ENCODE data around the gene ANO1. TPM values are rescaled to one million over a fixed set of nuclear protein-coding genes. Genes with fewer than 3 reads are reported as not detected.

Gene ANO1
- total RNA-seq = 7.7 TPM
- long read RNA-seq, partial matches to known transcripts = 4 of 5 reads
- long read RNA-seq, other reads (novel, unspliced or antisense) = 1 of 5 reads

DNA sequence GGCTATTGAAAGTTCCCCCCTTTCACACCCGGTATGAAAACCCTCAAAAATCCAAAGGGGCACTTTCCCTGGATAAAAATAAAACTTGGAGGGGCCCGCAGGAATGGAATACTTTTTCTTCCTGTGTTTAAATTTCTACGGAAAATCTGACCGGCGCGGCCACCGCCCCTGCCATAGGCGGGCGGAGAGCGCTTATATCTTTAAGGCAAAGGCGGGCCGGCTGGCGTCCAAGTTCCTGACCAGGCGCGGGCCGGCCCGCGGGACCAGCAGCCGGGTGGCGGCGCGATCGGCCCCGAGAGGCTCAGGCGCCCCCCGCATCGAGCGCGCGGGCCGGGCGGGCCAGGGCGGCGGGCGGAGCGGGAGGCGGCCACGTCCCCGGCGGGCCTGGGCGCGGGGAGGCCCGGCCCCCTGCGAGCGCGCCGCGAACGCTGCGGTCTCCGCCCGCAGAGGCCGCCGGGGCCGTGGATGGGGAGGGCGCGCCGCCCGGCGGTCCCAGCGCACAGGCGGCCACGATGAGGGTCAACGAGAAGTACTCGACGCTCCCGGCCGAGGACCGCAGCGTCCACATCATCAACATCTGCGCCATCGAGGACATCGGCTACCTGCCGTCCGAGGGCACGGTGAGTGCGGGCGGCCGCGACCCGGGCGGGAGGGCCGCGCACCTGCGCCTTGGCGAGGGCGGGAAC lies at the start of gene ANO1:
Gene ANO1 (plus strand): TSS at position 223 of the 686 bp plus-strand sequence. CDS start 290 bp downstream, at position 513.
- Histone ChIP-seq H3K36me3 (no peaks in the 10 kb centered on the region), H3K4me3 (peak within 1 kb of the TSS; percentile 61), H3K9me3 (replicated peaks) (no peaks in the 10 kb centered on the region), H3K4me1 (peaks cover 29% of the 10 kb centered on the region), H3K27ac (replicated peaks) (peak within 1 kb of the TSS; percentile 72), H3K27me3 (ENCODE audit: low read depth) (peaks cover 75% of the 10 kb centered on the region)
- peak; percentile 34 for DNase-seq
- TF ChIP-seq, protein P1, sequence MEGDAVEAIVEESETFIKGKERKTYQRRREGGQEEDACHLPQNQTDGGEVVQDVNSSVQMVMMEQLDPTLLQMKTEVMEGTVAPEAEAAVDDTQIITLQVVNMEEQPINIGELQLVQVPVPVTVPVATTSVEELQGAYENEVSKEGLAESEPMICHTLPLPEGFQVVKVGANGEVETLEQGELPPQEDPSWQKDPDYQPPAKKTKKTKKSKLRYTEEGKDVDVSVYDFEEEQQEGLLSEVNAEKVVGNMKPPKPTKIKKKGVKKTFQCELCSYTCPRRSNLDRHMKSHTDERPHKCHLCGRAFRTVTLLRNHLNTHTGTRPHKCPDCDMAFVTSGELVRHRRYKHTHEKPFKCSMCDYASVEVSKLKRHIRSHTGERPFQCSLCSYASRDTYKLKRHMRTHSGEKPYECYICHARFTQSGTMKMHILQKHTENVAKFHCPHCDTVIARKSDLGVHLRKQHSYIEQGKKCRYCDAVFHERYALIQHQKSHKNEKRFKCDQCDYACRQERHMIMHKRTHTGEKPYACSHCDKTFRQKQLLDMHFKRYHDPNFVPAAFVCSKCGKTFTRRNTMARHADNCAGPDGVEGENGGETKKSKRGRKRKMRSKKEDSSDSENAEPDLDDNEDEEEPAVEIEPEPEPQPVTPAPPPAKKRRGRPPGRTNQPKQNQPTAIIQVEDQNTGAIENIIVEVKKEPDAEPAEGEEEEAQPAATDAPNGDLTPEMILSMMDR (IDR thresholded peaks at IDR 0.05; ENCODE audit: borderline replicate concordance) = peak; percentile 19
- intact Hi-C loops (cut with micrococcal nuclease) = no loop called here

DNA sequence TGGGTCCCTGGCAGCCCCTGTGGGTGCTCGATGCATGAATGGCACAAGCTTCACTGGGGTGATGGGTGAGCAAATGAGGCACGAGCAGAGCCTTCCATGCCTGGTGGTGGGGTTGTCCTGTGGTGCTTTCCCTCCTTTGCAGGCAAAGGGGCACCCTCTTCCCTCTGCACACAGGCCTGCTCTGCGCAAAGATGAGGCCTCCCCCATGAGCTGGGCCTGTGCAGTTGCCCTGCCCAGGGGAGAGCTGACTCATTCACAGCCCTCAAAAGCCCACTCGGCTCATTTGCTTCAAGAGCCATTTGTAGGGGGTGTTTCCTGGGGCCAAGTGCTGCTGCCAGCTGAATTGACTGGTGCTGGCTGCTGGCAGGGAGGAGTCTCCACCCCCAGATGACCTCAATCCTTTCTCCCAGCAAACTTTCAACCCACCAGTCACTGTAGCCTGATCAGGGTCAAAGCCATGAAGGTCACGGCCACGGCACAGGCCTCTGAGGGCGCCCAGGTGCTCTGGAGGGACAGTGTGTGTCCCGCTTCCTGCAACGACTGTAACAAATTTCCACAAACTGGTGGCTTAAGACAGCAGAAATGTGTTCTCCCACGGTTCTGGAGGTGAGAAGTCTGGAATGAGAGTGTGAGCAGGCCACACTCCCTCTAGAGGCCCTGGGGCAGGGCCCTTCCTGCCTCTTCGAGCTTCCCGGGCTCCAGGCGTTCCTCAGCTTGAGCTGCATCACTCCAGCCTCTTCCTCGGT lies 48.8 kb upstream of the ANO1 start:
- Histone ChIP-seq H3K4me1 (peaks cover 8% of the 10 kb centered on the region), H3K27me3 (ENCODE audit: low read depth) (peaks cover 24% of the 10 kb centered on the region), H3K4me3 (no peak overlapping the region), H3K9me3 (replicated peaks) (no peaks in the 10 kb centered on the region), H3K36me3 (no peaks in the 10 kb centered on the region), H3K27ac (replicated peaks) (peak overlapping the region; percentile 8)
- TF ChIP-seq, protein P1 (IDR thresholded peaks at IDR 0.05; ENCODE audit: borderline replicate concordance) = no peak
- intact Hi-C loops (cut with micrococcal nuclease) = no loop called here
- no peak for DNase-seq

DNA sequence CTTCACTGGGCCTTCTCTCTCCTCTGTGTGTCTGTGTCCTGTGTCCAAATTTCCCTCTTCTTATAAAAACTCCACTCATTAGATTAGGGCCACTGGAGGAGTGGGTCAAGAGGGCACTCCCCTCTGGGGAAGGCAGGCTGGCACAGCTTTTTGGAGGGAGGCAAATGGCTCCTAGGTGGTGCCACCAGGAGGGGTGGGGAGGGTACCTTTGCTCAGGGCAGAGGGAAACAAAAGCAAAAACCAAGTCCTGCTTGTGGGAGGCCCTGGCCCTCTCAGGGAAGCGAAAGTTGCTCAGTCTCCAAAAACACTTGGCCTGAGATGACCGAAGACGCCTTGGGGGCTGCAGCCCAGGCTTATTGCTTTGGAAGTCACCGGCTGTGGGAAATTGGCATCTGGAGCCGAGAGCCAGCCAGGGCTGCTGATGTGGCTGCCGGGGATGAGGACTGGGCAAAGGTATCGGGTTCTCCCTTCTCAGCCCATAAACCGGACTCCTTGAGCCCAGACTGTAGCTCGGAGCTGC lies 48.2 kb upstream of the ANO1 start:
- peaks cover 8% of the 10 kb centered on the region for H3K4me1 ChIP-seq
- peaks cover 24% of the 10 kb centered on the region for H3K27me3 ChIP-seq (ENCODE audit: low read depth)
- H3K27ac ChIP-seq (replicated peaks) = peak overlapping the region; percentile 8
- H3K36me3 ChIP-seq = no peaks in the 10 kb centered on the region
- intact Hi-C loops (cut with micrococcal nuclease) = no loop called here
- no peak overlapping the region for H3K4me3 ChIP-seq
- TF ChIP-seq, protein P1 (IDR thresholded peaks at IDR 0.05; ENCODE audit: borderline replicate concordance) = no peak
- no peaks in the 10 kb centered on the region for H3K9me3 ChIP-seq (replicated peaks)
- no peak for DNase-seq

DNA sequence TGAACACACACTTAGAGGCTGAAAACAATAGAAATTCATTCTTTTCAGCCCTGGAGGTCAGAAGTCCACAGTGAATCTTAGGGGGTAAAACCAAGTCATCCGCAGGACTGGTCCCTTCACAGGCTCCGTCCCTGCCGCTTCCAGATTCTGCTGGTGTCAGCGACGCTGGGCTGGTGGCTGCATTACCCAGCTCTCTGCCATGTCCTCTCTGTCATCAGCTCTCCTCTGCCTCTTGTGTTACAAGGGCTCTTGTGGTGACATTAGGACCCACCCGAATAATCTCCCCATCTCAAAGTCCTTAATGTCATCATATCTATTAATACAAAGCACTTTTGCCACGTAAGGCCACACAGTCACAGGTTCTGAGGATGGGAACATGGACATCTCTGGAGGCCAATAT lies 47.7 kb upstream of the ANO1 start:
- Histone ChIP-seq H3K27ac (replicated peaks) (no peak overlapping the region), H3K4me3 (no peak overlapping the region), H3K9me3 (replicated peaks) (no peaks in the 10 kb centered on the region), H3K27me3 (ENCODE audit: low read depth) (peaks cover 24% of the 10 kb centered on the region), H3K4me1 (peaks cover 8% of the 10 kb centered on the region), H3K36me3 (no peaks in the 10 kb centered on the region)
- intact Hi-C loops (cut with micrococcal nuclease) = no loop called here
- DNase-seq = no peak
- TF ChIP-seq, protein P1 (IDR thresholded peaks at IDR 0.05; ENCODE audit: borderline replicate concordance) = no peak

DNA sequence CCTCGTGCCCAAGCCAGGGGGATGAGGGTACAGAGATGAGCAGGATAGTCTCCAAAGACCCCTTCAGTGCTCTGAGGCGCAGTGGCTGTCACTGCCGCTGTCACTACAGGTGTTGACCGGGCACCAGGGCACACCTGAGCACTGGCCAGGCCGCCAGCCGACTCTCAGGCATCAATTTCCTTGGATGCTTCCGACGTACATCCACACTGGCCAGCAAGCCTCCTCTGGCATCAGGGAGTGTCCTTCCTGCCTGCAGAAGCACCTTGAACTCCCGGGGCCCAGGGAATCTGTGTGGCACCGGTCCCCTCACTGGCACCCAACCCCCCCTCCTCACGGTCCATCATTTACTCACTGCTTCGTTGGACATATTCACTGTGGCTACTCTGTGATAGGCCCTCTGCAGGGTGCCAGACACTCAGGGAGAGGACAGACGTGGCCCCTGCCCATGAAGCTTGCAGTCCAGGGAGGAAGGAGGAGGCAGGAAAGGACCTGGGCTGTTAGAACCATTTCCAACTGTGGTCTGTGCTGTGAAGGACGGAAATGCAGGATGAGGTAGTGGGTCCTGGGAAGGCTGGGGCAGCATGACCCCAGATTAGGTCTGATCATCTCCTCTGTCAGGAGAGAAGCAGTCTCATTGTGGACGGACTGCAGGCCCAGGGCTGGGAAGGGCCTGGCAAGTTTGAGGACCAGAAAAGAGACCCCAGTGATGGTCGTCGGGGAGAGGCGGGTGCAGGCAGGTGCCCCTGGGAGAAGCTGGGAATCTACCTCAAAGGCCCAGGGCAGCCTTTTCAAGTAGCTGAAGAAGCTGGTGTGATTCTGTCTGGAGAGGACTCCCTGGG lies 46.3 kb upstream of the ANO1 start:
- H3K27ac ChIP-seq (replicated peaks) = no peak overlapping the region
- H3K4me1 ChIP-seq = peaks cover 8% of the 10 kb centered on the region
- H3K27me3 ChIP-seq (ENCODE audit: low read depth) = peaks cover 24% of the 10 kb centered on the region
- TF ChIP-seq, protein P1 (IDR thresholded peaks at IDR 0.05; ENCODE audit: borderline replicate concordance) = no peak
- DNase-seq = no peak
- no peaks in the 10 kb centered on the region for H3K9me3 ChIP-seq (replicated peaks)
- no peaks in the 10 kb centered on the region for H3K36me3 ChIP-seq
- H3K4me3 ChIP-seq = no peak overlapping the region
- intact Hi-C loops (cut with micrococcal nuclease) = no loop called here

Data from left ventricle myocardium inferior (tissue), 1 donor.